GM18507 (cell line): Measurements from ENCODE around the gene PNPLA7.
"Not testable (repeated sequence)": the region's sequence is repeated elsewhere in the genome, so short reads cannot be mapped to it uniquely, and the experiment has no call there.

Source experiments
- DNase-seq: peaks from one replicate; pipeline ENCODE4 v3.0.0; 2011; ENCODE audit warnings: low read depth; ENCODE audit not compliant: insufficient read length; ENCODE audit errors: extremely low spot score
- FAIRE-seq: peaks from 2 replicates; lab custom pipeline; 2011; peaks lifted over from hg19 to GRCh38; lab: Jason Lieb, UNC

PNPLA7 gene

DNA sequence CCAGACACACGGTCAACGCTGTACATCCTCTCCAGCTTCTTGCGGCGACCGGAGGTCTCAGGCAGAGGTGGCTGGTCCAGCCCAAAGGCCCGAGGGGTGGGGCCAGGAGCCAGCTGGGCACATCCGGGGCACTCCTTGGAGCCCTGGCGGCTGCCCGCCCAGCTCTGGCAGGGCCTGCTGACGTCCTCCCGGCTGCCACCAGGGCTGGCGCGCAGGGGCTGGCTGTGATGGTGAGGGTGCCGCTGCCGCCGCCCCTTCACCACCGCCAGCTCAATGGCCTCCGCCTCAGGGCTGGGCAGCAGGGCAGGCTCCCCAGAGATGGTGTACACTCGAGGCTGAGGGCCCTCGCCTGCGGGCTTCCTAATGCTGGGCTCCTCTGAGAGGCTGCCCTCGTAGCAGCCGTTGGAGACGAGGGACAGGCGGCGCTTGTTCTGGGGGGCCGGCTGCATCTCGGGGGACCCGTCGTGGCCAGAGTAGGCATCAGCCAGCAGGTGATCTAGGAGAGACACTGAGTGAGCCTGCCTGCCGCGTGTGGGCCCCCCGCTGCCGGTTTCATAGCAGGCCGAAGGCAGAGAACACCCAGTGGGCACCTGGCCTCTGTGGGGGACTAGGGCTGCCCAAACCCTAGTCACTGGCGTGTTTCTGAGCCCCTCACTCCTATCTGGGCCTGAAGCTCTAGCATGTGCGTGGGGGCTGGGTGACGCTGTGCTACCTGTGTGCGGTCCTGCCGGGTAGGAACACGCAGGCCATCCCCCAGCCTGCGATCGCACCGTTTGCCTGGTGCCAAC is 92.6 kb downstream of the PNPLA7 start:
- DNase-seq: no peak
- FAIRE-seq: no peak

DNA sequence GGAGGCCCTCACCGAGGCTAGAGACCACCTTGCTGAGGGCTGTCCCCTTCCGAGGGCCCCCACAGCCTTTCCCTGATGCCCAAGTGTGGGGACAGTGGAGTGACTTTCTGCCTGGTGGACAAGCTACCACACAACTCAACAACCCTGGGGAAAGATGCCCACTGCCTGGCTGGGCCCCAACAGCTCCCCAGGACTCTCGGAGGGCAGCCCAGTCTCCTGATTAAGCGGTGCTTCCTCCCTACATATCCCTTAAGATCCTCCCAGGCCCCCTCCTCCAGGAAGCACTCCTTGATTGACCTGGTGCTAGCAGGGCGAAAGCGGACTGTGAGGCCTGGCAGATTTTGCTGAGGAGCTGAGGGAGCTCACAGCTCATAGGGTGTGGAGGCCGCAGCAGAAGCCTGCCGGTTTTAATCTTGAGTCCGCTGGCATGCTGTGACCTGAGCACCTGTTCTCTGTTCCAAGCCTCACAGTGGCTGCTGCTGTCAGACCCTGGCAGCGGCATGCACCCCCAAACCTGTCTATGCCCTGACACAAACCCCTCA is 93.3 kb downstream of the PNPLA7 start:
- no peak for FAIRE-seq
- no peak for DNase-seq

GRCh38 chr9:137456061-137456863 is 93.9 kb downstream of the PNPLA7 start:
- FAIRE-seq (no peak), DNase-seq (no peak)

DNA sequence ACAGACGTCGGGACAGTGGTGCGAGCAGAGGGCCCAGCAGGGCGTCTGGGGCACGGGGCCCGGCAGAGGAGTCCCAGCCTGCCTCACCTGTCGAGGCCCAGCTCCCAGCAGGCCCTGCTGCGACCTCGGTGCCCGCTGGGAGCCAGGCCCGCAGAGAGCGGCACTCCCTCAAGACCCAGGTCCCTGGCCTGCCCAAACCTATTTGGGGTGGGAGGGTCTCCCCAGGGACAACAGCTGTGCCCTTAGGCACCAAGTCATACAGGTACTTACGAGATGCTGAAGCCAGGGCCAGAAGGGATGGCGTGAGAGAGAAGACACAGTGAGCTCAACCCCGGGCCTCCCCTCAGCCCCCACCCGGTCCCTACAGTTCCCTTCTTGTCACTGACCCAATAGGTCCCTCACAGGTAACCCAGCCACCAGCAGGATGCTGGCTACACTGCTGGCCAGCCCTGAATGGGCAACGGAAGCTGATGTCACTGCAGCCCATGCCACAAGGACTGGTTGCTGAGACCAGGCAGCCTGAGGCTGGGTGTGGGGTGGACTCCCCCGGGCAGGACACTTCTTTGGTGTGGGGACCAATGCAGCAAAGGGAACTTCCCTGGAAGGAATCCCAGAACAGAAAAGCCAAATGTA is 94.7 kb downstream of the PNPLA7 start:
- FAIRE-seq: no peak

GRCh38 chr9:137454597-137455358 is 95.4 kb downstream of the PNPLA7 start:
- no peak for FAIRE-seq
- no peak for DNase-seq

More for the DNA sequence above, 94.7 kb downstream of the PNPLA7 start:
- DNase-seq: no peak

GRCh38 chr9:137454145-137454596 is 96.0 kb downstream of the PNPLA7 start:
- FAIRE-seq: no peak
- no peak for DNase-seq

GRCh38 chr9:137453643-137454081 is 96.5 kb downstream of the PNPLA7 start:
- DNase-seq: peak; percentile 70
- FAIRE-seq: peak; percentile 70

DNA sequence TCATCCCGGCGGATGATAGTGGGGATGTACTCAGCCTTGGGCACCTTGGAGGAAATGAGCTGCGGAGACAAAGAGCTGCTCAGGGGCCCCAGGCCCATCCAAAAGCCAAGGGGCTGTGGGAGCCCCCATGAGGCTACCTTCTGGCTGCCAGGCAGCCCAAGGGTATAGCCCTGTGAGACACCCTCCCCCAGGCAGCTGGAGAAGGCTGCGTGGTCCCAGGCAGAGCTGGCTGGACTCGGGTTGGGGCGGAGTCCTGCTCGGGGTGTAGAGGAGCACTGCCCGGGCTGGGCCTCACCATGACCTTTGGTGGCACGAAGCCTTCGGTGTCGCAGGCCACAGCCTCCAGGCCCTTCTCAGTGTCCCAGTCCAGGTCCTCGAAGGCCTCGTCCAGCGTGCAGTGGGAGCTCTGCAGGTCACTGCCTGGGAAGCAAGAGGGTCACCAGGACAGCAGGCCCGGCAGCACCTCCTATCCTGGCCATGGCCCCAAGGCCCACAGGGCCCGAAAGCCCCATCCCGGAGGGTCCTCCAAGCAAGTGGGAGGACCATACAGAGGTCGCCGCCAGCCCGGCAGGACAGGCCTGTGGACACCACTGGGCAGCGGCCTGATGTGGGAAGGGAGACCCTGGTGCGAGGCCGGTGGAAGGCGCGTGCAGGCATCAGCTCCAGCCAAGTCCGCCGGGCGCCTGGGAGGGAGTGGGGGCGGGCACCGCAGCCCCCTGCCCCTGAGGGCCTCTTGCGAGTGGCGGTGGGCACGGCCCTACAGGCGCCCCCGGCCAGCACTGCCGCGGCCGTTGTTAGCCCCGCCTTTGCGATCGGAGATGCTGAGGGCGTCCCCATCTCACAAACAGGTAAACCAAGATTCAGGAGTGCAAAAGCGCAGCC is 97.2 kb downstream of the PNPLA7 start:
- no peak for DNase-seq

GRCh38 chr9:137452006-137452760 is 98.0 kb downstream of the PNPLA7 start:
- DNase-seq (no peak), FAIRE-seq (no peak)

More for the DNA sequence above, 97.2 kb downstream of the PNPLA7 start:
- no peak for FAIRE-seq

DNA sequence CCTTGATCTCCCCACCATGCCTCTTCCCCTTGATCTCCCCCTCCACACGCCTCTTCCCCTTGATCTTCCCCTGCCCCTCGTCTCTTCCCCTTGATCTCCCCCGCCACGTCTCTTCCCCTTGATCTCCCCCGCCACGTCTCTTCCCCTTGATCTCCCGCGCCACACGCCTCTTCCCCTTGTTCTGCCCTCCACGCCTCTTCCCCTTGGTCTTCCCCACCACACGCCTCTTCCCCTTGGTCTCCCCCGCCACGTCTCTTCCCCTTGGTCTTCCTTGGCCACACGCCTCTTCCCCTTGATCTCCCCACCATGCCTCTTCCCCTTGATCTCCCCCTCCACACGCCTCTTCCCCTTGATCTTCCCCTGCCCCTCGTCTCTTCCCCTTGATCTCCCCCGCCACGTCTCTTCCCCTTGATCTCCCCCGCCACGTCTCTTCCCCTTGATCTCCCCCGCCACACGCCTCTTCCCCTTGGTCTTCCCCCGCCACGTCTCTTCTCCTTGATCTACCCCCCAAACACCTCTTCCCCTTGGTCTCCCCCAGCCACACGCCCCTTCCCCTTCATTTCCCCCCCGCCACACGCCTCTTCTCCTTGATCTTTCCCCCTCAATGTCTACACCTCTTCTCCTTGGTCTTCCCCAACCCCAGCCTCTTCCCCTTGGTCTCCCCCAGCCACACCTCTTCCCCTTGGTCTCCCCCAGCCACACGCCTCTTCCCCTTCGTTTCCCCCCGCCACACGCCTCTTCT is 98.8 kb downstream of the PNPLA7 start:
- FAIRE-seq, DNase-seq: not testable (repeated sequence)

DNA sequence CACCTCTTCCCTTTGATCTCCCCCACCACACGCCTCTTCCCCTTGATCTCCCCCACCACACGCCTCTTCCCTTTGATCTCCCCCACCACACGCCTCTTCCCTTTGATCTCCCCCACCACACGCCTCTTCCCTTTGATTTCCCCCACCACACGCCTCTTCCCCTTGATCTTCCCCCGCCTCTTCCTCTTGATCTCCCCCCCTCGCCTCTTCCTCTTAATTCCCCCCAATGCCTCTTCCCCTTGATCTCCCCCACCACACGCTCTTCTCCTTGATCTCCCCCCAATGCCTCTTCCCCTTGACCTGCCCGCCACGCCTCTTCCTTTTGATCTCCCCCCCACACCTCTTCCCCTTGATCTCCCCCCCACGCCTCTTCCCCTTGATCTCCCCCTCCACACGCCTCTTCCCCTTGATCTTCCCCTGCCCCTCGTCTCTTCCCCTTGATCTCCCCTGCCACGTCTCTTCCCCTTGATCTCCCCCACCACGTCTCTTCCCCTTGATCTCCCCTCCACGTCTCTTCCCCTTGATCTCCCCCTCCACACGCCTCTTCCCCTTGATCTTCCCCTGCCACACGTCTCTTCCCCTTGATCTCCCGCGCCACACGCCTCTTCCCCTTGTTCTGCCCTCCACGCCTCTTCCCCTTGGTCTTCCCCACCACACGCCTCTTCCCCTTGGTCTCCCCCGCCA is 99.5 kb downstream of the PNPLA7 start:
- not testable (repeated sequence) for DNase-seq, FAIRE-seq

GRCh38 chr9:137449931-137450538 is 100.2 kb downstream of the PNPLA7 start:
- FAIRE-seq (no peak), DNase-seq (no peak)

DNA sequence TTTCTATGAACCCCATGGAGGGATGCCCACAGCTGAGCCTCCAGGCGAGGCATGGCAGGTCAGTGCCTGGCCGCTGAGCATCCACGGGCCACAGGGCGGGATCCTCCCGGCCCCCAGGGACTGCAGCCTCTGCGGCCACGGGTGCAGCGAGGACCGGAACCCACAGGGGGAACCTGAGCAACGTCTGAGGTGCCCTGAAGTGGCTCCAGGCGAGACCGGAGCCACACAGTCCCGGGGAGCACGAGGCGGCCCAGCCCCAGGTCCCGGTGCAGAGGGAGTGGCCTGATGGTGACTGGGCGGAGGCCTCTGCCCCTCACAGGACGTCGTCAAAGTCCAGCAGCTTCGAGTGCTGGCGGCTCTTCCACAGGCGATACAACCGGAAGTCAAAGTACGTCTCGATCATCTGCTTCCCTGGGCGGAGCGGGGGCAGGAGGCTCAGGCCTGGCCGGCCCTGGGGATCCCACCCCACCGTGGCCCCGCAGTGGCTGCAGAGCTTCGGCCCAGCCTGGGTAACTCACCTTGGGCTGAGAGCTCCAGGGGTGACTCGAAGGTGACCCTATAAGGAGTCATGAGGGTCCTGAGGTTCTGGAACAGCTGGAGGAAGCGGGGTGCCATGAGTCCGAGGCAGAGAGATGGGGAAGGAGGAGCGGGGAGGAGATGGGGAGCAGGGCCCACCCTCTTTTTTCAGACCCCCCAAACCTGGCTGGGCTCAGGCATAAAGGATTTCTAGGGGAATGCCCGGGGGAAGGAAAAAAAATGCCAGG is 100.9 kb downstream of the PNPLA7 start:
- FAIRE-seq (no peak), DNase-seq (no peak)

- FAIRE-seq: no peak
- no peak for DNase-seq
These were observed 101.6 kb downstream of the PNPLA7 start for GRCh38 chr9:137448602-137448962.
